LoVo (cell line): ENCODE data around the gene SLCO3A1.

ENCODE experiments used
- DNase-seq: peaks from one replicate; pipeline ENCODE4 v3.0.0-alpha.2; 2016; ENCODE audit warnings: low spot score

The SLCO3A1 gene

DNA sequence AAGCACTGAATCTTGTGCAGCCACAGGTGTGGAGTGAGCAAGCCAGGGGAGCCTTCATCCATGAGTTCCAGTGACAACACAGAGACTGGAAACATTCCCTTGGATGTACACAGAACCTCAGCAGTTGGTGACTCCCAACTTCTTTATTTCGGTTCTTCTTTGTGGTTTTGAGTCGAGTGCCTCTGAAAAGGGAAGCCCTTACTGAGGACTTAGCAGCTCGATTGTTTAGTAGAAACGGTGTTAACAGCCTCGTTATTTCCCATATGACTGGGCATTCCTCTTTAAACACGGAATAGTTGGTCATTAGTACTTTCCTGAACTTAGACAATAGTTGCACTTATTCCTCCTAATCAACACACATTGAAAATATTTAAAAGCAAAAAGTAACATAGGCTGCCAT is 7.7 kb downstream of the SLCO3A1 start:
- no peak for DNase-seq

DNA sequence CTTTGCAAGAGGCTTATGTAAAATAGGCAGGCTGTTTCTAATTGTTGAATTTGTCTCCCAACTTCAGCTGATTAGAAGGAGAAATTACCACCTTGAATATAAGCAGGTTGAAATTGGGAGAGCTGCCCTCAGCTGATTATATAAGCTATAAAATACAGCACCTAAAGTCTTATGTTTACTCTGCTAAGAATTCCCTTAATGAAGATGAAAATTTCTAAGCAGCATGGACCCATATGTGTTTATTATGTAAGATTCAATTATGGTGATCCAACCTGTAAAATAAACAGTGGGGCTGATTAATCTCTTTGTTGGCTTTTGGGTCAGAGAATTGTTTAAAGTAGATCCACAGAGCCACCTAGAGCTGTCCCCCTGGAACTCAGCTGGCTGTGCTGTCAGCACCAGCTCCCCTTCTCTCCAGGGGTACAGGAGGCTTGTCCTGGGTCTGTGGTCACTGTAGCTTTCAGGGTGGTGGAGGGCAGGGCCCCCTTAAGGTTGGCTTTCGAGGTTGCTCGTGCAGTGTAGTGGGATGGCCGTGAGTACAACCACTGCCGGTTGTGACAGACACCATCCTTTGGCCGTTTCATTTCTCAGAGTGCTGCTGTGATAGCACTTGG is 9.5 kb downstream of the SLCO3A1 start:
- DNase-seq, result no peak

DNA sequence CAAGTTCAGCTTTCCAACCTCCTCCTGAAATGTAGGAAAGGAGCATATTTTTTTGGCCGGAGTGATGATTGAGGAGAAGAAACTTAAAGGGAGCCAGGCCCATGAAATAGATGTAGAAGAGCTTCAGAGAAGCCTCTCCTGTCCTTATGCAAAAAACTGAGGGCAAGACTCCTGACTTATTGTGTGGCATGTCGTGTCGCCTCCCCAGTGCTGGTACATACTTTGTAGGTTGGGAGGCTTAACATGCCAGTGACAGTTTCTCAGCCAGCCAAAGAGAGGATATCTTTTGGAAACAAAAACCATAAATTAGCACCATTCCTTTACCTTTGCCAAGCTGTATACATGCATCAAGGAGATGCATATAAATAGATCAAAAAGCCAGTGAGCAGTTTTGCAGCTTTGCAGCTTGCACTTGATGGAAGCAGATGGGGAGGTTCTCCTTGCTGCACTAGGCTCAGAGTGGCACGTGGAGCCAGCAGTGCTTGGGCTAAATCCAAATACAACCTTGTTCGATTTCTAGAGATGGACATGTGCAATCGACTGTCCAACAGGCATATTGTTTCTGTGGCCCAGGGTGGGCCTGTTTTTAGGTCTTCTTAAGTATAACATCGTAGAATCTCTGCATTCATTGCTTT is 10.2 kb downstream of the SLCO3A1 start:
- DNase-seq, result no peak

DNA sequence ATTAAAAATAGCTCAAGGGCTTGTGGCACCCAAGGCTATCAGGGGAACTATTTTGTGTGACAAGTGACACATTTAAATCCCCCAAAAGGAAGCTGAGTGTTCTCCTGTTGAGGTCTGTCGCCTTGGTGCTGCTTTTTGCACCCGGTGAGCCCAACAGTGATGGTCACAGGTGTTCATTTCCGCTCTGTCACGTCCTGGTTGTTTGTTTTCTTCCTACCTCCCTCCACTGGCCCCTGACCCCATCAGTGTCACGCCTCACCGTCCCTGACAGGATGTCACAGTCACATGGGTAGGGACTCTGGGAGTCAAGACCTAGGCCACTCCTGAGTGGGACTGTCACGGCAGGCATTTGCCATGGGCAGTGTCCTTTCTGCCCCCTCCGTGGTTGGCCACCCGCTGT is 11.2 kb downstream of the SLCO3A1 start:
- DNase-seq, result no peak

DNA sequence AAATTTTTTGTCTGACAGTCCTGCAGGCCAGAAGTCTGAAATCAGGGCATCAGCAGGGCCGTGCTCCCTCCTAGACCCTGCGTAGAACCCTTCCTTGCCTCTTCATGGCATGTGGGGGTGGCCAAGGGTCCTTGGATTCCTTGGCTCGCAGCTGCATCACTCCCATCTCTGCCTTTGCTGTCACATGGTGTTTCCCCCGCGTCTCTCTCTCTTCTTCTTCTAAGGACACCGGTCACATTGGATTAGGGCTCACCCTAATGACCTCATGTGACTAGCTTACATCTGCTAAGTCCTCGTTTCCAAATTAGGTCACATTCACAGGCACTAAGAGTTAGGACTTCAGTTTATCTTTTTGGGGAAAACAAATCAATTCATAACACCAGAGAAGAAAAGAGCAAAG is 12.0 kb downstream of the SLCO3A1 start:
- no peak for DNase-seq

DNA sequence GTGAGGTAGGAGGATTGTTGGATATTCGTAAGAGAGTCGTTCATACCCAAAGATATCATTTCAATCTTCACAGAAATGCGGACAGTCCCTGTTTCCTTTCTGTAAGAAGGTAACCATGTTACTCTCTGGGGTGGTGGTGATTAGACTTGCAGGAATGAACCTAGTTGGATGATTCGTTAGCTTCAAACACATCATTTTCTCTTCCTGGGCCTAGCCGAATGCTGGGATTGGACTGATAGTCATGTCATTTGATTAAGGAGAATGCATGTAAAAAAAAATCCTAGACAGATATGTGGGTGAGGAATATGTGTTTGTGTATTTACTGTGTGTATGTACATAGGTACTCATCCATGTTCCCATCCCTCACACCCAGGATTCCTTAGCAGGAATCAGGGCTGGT is 12.4 kb downstream of the SLCO3A1 start:
- no peak for DNase-seq

DNA sequence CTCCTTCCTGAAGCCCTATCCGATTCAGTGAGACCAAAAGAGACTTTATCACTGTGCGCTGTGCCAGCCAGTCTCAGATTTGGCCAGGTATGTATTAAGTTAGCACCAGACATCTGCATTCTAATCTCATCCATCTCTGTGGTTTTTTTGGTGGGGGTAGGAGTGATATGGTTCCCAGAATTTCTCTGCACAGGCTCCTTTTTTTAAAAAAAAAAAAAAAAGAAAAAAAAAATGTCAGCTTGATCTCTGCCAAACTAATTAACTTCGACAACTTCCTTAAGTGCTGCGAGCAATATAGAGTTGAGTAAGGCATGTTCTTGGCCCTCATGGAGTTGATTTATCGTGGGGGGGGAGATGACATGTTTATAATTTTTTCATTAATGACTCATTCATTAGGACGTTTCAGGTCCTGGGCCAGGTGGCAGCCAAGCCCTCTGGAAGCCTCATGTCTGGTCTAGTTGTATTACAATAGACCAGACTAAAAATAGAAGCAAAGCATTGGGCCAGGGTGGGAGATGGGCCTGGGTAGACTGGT is 12.9 kb downstream of the SLCO3A1 start:
- no peak for DNase-seq

DNA sequence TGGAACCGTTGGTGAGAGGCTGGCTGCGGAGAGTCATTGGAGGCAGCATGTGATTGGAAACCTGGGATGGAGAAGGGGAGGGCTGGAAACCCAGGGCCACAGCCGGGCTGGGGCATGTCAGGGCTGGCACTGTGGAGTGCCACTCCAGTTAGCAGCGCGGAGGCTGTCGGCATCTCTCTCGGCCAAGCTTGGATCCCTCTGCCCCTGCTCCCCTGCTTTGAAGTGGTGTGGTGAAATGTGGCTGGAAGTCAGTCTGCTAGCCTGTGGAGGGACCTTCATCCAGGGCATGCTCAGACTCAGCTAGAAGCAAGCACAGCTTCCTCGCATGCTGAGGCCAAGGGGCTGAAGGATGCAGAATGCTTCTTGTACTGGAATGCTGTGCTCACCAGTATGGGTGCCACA is 13.5 kb downstream of the SLCO3A1 start:
- no peak for DNase-seq

DNA sequence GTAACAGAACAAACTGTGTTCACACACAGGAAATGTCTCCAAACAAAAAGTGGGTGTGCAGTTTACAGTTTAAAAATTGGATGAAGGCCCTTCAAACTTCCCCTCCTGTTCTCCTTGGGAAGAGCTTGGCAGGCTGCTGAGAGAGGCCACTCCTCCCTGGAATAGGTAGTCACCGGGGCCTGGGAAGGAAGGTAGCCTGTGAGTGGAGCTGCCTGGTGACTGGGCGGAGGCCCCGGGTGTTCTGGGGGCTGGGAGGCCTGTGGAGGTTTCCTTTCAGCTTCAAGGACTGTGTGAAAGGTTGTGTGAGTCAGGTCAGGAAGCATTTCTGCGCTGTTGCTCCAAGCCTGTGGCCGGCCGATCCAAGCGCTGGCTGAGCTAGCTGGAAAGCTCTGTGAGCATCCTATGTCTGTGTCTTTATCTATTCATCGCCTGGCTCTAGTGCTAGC is 14.1 kb downstream of the SLCO3A1 start:
- DNase-seq, result peak; percentile 73

DNA sequence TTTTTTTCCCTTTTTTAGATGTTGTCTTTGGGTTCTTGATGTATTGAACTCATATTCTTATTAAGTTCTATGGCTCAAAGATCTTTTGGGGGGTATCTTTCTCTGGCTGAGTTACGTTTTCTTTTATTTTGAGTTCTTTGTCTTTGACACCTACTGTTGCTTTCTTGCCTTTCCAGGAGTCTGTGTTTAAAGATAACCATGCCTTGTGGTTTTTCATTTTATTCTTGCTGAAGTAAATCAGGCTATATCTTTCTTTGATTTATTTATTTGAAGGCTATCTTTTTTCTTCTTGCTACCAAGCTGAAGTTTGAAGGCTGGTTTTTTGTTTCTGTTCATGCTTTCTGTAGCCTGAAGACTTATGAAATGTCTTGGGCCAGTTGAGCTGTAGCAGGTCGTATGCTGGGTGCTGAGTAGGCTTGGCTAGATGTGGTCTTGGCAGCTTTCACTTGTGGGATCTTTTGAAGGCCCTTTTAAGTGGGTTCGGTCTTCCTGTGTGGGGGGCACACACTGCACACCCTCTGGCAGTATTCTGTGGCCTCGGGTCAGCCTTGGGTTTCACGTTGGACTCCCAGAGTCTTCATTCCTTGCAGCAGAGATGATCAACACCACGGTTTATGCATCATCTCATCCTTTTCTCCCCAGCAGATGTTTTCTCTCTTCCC is 17.5 kb downstream of the SLCO3A1 start:
- DNase-seq, result no peak

DNA sequence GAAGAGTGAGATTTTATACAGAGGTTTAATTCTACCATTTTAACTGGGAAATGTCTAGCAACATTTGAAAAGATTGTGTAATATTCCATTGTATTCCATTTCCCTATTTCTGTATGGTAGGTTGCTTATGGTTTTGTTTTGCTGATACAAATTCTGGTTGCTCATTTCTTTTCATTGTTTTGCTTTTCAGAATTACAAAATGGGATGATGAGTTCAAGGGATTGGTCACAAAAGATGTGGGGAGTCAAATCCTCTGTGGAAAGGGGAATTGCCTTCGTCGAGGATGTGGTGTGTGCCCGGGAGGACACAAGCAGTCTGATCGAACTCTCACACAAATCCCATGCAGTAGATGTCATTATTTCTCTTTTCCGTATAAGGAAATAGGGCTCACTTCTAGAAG is 18.3 kb downstream of the SLCO3A1 start:
- no peak for DNase-seq

DNA sequence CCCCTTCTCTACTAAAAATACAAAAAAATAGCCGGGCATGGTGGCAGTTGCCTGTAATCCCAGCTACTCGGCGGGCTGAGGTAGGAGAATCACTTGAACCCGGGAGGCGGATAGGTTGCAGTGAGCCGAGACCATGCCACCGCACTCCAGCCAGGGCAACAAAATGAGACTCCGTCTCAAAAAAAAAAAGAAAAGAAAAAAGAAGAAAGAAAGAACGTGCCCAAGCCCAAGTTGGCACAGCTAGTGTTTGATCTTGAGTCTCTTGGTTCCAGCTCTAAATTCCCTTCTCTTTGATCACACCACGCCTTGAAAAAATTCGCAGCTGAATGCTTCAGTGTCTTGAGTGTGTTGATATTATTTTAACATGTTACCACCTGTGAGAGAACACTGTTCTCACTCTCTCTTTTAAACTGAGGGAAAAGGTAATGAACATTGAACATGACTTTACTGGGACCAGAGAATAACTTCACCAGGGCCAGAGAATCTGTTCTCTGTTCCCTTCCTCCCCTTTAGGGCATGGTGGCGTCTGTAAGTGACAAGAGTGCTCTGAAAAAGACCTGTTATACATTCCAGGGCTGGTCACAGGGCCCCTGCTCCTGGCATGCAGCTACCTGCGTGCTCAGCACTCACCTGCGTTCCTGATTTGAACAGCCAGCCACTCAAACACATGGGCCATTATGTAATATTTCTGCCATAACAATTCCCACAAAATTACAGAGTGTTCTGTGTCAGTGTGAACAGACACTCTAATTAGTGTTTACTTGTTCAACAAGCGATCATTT is 19.0 kb downstream of the SLCO3A1 start:
- DNase-seq, result no peak

DNA sequence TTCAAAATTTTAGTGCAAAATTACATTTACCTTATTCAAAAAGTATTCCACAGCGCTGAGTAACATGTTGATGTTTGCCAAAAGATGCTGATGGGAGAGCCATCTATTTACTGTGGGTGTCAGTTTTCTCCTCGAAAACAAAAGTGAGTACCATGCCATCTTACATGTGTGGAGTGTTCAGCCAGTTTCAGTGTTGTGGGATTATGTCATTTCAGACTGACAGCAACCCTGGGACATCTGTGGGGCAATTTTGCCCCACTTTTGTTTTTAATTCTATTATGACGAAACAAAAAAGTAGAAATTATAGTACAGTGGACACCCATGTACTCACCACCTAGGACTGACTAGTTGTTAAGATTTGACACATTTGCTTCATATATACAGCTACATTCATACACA is 19.6 kb downstream of the SLCO3A1 start:
- DNase-seq, result no peak

DNA sequence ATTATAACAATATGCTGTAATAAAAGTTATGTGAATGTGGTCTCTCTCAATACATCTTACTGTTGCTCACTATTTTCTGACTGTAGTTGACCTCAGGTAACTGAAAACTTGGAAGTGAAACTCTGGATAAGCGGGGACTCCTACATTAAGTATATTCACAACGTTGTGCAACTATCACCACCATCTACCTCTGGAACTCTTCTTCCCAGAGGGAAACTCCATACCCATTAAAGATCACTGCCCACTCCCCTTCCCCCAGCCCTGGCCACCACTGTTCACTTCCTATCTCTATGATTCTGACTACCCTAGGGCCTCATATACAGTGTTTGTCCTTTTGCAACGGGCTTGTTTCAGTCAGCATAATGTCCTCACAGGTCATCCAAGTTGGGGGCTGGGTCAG is 20.7 kb downstream of the SLCO3A1 start:
- no peak for DNase-seq

DNA sequence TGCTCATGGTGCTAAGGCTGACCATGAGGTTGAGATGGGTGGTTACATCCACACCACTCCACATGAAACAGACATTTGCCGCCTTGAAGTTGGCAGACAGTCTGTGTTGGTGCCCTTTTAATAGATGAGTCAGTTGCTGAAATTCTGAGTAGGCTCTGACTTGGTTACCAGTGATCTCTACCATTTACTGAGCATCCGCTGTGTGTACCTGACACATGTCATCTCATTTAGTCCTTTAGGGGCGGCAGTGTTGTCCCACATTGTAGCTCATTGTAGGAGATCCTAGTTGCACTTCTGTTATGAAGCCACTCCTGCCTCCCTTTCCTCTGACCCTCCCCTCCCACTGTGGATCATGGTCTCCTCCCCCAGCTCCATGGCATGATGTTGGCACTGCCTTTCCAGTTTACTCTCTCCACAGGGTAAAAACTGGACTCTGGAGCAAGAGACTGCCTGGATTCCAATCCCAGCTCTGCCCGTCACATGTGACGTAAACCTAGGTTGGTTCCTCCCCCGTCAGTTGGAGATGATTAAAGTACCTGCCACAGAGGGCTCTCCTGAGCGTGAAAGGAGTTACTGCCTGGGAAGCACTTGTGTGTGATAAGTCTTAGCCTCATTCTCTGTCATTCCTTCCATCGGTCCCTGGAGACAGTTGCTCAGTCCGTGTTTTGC is 21.6 kb downstream of the SLCO3A1 start:
- no peak for DNase-seq

DNA sequence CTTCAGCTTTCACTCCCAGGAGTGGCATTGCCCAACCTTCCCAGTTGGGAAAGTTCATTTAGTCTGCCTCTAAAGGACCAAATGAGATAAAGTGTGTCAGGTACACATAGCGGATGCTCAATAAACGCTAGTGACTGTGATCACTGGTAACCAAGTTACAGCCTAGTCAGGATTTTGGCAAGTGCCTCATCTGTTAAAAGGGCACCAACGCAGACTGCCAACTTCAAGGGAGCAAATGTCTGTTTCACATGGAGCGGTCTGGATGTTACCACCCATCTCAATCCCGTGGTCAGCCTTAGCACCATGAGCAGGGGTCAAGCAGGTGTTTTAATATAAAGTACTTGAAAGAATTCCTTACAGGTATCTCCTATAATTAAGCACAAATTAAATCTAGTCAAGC is 22.7 kb downstream of the SLCO3A1 start:
- no peak for DNase-seq

DNA sequence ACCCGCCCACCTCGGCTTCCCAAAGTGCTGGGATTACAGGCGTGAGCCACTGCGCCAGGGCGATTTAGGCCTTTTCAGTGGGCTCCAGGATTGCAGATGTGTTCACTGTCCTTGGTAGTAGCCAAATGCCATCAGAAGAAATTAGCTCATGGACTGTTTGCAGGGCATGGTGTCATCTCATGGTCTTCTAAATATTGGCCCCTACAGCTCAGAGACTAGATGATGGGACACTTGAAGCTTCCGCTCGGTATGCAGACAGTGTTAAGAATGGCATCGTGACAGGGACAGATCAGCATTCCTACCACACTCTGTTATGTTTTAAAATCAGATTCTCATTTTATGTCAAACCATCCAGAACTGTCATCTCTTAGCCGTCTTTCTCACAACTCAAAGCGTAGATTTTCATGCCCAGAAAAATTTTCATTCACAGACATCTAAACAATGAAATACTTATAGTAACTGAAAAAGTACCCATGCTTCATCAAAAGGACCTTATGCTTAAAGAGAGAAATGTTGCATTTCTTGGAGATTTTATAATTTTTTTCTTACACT is 24.9 kb downstream of the SLCO3A1 start:
- no peak for DNase-seq

DNA sequence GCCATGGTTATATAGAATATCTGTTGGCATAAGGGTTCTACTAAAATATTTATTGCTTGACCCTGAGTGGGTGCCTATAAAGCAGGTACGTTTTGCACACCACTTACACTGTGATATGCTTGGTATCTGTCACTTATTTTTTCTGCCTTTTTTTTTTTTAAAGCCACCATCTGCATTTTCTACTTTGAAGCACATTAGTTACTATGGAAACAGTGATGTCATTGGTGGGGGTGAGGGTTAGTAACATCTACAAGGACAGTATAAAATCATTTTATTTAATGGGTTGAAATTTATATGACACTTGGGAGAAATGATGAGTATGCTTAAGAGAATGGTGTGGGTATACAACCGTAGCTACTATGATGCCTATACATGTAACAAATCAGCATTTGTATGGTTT is 25.6 kb downstream of the SLCO3A1 start:
- no peak for DNase-seq

DNA sequence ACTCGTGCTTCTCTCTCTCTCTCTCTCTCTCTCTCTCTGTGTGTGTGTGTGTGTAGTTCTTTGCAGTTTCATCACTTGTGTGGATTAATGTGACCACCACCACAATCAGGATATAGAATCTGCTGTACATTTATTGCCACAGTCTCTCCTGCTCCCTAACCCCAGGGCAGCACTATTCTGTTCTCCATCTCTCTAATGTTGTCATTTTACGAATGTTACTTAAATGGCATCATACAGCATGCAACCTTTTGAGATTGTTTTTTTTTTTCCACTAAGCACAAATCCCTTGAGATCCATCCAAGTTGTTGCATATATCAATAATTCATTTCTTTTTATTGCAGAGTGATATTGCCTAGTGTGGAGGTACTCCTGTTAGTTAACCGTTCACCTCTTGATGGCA is 26.9 kb downstream of the SLCO3A1 start:
- DNase-seq, result no peak

DNA sequence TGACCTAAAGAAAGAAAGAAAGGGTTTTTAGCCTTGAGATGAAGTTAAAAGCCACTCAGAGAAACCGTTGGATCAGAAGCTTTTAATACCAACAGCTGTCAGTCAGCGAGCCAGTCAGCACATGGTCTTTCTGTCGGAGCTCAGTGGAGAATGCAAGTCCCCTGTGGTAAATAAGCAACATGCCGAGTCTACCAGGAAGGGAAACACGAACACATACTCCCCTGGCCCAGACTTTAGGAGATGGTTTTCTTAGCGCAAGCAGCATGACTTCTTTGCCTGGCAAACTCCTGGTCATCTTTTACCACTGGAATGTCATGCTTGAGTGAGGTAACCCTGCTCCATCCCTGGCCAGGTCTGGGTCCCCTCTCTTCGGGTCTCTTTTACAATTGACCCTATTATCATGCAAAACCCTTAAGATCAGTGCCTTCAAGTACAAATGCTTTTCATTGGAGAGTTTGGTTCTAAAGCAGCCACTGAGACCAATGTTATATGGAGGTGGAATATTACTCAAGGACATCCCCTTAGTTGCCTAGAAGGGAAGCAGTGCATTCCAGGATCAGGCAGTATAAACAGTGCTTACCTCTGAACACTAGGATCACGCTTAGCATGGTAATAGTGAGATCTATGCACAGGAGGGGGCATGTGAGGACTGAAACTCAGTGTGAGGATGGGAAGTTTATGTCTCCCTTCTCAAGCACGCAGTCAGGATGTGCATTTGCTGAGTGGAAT is 28.2 kb downstream of the SLCO3A1 start:
- DNase-seq, result no peak
